Transverse colon (tissue), 4 donors: ENCODE results near the gene PTPN3.

Source experiments
- CTCF ChIP-seq, 5 experiments: fragments of 200-600 bp in 3 of 5; fragments of 450-650 bp in 2 of 5; sonication (generic) in 3 of 5; IDR thresholded peaks; 1 replicate in 2 of 5; 2 replicates in 3 of 5; pipeline ENCODE4 v1.5.1; 2016 to 2017; ENCODE audit warnings: antibody characterized with exemption in 5 of 5, inconsistent platforms in 3 of 5, mild to moderate bottlenecking in 2 of 5, moderate library complexity in 1 of 5
- EP300 ChIP-seq: sonication (generic); formaldehyde crosslinking; IDR thresholded peaks from one replicate; pipeline ENCODE4 v1.6.1; 2017; ENCODE audit warnings: antibody characterized with exemption, low read depth
- POLR2A ChIP-seq: fragments of 450-650 bp; IDR thresholded peaks from one replicate; pipeline ENCODE4 v1.6.1; 2016; ENCODE audit warnings: antibody characterized with exemption, mild to moderate bottlenecking, moderate library complexity
- POLR2AphosphoS5 ChIP-seq, 3 donors: sonication (generic); formaldehyde crosslinking; IDR thresholded peaks; one replicate each; pipeline ENCODE4 v1.6.1; 2016; ENCODE audit warnings: antibody characterized with exemption in 3 of 3

GRCh38 chr9:109442716-109443115, 55.4 kb downstream of the PTPN3 start:
- TF ChIP-seq CTCF (IDR thresholded peaks at IDR 0.05) (no peak), POLR2AphosphoS5 (IDR thresholded peaks at IDR 0.05) (no peak), POLR2A (no peak), EP300 (no peak)
